GM21528 (cell line): ENCODE measurements around the gene SEMA4A.
"Not testable (repeated sequence)": the region's sequence is repeated elsewhere in the genome, so short reads cannot be mapped to it uniquely, and the experiment has no call there.

Experiments
- ATAC-seq: cut with Tn5 transposase; IDR thresholded peaks from one replicate; pipeline ENCODE4 v1.9.1; 2021; ENCODE audit warnings: mild to moderate bottlenecking, moderate library complexity; ENCODE audit not compliant: unreplicated experiment, low FRiP score

The SEMA4A gene

DNA sequence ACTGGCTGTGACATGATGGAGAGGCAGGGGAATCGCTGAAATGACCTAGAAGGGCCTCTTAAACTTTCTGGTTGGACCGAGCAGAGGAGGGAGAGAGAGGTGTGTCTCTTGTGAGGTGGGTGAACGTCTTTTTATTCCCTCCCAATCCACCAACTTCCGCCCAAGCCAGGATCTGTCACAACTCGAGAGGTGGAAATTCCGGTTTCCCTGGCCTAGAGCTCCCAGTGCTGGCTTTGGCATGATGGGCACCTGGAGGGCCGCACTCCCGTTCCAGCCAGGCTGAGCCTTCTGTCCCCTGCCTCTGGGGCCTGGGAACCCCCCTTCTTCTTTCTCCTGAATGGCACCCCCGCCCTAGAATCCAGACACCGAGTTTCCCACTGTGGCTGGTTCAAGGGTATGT is at the start of gene SEMA4A:
Gene SEMA4A, plus strand, starts transcription at position 224 of the 400 bp plus-strand sequence. CDS start 994 bp downstream, outside the sequence.
- no peak for ATAC-seq

DNA sequence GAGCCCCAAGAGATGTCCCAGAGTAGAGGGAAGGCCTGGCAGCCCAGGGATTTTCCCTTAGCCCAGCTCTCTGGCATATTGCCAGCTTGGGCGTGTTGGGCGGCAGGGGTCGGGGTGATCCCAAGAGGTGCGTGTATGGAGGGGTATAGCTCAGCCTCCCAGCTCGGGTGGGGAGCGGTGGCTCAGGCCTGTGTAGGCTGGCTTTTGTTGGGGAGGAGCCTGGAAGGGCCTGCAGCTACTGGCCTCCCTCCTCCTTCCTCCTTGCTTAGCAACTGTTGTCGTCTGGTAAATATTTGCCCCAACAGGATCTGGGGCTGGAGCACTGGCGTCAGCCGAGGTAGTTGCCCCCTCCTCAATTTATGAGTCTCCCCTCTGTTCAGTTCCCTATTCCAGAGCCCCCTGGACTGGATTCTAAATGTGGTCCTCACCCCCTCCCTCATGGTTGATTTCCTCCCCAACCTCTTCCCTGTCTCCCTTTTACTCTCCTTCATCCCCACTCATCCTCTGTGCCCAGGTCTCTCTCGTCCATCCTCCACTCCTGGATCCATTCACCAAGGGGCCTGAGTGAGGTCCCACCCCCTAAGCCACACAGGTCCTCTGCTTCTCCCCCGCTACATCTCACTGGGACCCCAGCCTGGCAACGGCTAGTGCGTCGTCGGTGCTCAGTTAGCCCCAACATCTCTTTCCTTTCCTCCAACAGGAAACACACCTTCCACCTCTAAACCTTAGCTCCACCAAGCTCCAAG is 49.1 kb upstream of the SEMA4A start:
- no peak for ATAC-seq

DNA sequence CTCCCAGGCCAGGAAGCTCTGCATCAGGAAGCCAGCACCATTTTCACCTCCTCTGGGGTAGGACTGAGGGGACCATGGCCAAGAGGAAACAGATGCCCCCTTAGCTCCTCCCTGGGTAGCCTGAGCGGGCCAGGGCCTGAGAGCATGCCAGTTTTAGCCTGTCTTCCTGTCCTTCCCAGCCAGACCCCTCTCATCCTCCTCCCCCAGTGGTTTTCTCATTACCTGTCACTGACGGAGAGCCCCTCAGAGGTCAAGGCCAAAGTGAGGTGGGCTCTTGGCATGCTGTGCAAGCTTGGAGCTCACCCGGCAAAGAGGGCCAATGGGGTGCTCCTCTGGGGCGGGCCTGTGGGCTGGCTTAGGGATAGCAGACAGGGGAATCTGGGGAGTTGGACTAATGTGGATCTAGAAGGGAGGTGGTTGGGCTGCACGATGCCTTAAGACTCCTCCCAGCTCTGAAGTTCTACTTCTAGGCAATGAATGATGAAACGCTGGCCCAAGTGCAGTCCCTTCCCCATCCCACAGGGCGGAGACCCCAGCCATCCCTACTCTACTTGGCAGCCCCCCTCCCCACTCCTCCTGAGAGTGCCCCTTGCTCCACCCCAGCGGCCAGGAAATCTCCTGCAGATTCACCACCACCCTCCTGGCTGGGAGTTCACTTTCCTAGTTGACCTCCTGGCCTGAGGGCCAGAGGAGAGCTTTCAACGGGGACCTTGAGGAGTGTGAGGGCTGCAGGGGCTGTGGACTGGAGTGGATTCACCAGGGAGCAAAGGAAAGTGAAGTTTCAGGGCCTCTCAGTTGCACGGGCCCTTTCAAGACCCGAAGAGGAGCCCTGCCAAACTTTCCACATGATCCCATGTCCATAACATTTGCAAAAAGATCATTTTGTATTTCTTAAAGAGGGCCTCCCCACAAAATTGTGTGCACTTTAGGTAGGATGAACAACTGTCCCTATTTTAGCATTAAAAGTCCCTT is 48.2 kb upstream of the SEMA4A start:
- no peak for ATAC-seq

DNA sequence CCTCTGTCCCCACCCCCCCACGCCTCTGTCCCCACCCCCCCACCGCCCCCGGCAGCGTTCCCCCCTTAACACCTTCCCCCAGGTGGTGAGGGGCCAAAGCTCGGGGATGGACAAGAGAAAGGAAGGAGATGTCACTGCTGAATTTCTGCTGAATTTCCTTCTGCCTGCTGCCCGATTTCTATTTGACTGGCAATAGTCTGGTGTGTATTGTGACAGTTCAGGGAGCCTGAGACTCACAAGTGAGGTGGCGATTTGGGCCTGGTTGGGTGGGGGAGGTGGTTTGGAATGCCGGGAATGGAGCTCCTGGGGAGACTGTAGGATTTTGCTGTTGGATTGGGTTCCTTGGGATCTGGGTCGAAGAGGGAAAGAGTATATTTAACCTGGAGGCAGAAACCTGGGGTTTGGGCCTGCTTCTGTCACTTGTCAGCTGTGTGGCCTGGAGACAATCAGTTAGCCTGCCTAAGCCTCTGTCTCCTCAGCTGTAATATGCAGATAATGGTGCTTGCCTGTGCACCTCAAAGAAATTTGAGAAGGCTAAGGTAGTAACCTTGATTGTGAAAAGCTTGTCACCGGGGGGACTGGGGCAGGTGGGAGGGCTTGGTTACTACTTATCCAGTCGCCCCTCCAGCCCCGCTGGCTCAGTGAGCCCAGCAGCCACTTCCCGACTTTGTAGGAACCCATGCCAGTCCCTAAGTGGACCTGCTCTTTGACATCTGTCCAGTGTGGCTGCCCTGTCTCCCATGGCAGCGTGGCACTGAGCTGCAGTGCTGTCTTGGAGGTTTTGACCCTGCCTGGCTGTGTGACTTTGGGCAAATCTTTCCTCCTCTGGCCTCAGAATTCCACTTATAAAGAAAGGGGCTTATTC is 46.5 kb upstream of the SEMA4A start:
- ATAC-seq = no peak

DNA sequence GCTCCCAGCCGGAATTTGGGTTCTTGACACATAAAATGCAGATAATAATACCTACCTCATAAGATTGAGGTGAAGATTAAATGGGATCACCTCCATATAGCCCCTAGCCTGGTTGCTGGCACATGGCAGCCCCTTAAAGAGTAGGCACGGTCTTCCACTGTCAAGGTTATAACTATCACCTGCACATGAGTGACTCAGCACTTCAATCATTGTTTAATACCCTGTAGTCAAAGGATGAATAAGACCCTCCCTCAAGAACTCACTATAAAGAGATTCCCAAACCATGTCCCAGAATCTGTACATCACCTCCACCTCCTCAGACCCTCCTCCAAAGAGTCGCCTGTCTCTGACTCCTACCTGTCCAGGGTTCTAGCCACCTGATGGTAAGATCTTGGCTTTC is 45.3 kb upstream of the SEMA4A start:
- no peak for ATAC-seq

DNA sequence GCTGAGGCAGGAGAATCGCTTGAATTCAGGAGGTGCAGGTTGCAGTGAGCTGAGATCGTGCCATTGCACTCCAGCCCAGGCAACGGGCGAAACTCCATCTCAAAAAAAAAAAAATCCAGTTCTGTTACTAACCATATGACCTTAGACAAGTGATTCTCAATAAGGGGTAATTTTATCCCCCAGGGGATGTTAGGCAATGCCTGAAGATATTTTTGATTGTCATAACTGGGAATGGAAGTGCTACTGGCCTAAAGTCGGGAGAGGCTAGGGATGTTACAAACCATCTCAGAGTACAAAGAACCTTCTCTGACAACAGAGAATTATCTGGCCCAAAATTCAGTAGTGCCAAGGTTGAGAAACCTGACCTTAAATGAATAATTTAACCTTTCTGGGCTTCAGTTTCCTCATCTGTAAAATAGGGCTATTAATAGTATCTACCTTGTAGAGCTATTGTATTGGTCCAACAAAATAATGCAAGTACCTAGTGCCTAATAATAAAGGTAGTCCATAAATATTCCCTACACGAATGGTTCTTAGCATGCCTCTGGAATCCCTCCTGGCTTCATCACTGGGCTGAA is 44.6 kb upstream of the SEMA4A start:
- no peak for ATAC-seq

DNA sequence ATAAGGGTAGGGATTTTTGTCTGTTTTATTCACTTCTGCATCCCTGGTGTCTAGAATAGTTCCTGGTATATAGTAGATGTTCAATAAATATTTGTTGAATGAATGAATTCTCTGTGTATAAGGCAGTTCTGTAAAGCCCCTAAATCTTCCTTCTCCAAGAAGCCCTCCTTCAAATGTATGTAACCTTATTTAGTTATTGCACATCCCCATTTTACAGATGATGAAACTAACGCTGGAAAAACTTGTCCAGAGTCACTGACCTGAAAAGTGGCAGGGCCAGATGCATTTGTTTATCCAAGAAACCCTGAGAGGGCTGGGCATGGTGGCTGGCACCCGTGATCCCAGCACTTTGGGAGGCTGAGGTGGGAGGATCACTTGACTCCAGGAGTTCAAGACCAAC is 43.1 kb upstream of the SEMA4A start:
- ATAC-seq = no peak

DNA sequence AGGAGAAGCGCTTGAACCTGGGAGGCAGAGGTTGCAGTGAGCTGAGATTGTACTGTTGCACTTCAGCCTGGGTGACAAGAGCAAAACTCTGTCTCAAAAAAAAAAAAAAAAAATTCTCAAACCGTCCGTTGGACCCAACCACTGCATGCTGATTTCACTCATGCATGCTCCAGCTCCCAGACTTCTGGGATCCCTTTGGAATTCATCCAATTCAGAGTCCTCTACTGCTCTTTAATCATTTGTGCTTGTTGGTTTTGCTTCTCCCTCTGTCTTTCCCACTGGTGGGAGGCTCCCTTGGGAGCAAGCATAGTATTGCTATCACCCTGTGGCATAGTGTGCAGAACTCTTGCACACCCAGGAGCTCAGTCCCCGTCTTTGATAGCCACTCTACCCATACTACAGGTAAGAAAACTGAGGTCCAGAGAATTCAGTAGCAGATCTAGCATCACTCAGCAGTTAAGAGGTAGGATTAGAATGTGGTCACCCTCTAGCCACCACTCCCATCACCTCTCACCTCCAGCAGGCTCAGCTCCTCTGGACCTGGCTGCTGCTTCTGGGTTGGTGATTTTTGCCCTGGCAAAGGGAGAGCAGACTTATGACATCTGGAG is 41.9 kb upstream of the SEMA4A start:
- ATAC-seq = no peak

DNA sequence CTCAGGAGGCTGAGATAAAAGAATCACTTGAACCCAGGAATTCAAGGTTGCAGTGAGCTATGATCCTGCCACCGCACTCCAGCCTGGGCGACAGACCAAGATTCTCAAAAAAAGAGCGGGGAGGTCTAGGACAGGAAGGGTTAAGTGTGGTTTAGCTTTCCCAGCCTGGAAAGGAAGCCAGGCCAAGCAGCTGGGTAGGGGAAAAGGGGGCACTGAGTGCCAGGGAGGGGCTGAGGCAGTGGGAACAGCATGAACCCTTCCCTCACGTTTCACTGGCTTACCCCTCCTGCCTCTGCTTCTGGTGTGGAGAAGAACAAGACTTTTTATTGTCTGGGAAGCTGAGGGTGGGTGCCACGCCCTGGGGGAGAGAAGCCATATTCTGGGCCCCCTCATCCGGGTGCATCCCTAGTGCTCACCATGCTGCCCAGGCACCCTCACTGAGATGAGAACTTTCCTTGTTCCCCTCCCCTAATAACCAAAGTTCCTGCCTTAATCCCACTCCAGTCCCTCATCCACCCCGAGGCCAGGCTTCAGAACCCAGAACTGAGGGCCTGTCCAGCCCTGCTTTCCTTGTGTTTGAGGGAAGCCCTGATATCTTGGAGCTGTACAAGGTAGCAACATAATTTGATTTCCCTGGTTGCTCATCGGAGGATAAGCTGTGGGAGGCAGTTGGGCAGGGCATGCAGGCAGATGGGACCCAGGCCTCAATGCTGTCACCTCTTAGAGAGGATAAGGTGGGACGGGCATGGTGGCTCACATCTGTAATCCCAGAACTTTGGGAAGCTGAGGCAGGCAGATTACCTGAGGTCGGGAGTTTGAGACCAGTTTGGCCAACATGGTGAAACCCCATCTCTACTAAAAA is 40.9 kb upstream of the SEMA4A start:
- ATAC-seq = no peak

DNA sequence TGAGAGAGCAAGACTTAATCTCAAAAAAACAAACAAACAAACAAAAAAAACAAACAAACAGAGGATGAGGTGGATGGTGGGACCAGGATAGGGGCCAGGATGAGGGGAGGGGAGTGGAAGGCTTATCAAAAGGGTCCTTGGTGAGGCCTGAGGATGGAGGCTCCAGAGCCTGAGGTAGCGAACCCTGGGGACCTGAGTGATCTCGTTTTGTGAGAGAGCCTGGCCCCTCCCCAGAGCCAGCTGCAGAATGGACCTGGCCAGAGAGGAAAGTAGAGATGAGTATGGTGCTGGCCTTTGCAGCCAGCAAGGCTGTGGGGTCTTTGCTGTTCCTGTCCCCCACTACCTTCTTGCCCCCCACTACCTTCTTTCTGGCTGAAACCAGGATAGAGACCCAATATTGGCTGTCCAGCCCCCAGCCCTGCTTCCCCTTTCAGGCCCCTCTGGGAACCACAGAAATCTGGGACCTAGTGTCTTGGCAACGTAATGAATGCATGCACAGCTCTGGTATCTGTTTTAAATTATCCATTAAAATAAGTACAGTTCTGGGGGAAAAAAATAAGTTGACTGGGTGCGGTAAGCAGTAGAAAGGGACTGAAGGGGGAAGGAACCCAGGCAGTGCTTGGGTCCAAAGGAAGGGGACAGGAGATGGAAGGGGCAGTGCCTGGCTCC is 40.0 kb upstream of the SEMA4A start:
- ATAC-seq = no peak

DNA sequence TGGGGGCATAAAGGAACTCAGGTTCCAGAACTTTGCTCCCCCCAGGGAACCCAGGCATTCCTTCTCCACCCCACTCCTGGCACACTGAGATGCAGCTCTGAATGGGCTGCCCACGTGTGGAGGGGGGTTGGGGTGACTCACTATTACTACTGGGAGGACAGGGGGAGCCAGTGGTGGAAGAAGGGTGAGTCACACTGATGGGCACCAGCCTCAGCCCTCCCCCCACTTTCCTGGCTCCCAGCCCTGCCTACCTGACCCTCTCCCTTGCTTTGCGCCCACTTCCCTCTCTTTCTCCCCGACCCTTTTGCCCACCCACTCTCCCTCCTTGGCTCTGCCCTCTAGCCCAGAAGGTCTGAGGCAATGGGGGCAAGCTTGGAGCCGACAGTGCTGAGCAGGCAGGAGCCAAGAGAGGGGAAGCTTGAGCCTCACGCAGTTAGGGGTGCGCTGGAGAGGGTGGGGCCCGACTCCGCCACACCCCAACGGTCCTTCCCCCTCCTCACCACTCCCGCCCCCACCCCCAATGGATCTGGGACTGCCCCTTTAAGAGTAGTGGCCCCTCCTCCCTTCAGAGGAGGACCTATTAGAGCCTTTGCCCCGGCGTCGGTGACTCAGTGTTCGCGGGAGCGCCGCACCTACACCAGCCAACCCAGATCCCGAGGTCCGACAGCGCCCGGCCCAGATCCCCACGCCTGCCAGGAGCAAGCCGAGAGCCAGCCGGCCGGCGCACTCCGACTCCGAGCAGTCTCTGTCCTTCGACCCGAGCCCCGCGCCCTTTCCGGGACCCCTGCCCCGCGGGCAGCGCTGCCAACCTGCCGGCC is 39.1 kb upstream of the SEMA4A start, which contains the start of gene LMNA:
Gene LMNA, plus strand, starts transcription at position 611 of the 818 bp plus-strand sequence. CDS start 208 bp downstream, outside the sequence.
- ATAC-seq = peak; percentile 60

DNA sequence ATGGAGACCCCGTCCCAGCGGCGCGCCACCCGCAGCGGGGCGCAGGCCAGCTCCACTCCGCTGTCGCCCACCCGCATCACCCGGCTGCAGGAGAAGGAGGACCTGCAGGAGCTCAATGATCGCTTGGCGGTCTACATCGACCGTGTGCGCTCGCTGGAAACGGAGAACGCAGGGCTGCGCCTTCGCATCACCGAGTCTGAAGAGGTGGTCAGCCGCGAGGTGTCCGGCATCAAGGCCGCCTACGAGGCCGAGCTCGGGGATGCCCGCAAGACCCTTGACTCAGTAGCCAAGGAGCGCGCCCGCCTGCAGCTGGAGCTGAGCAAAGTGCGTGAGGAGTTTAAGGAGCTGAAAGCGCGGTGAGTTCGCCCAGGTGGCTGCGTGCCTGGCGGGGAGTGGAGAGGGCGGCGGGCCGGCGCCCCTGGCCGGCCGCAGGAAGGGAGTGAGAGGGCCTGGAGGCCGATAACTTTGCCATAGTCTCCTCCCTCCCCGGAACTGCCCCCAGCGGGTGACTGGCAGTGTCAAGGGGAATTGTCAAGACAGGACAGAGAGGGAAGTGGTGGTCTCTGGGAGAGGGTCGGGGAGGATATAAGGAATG is 38.4 kb upstream of the SEMA4A start:
- no peak for ATAC-seq

DNA sequence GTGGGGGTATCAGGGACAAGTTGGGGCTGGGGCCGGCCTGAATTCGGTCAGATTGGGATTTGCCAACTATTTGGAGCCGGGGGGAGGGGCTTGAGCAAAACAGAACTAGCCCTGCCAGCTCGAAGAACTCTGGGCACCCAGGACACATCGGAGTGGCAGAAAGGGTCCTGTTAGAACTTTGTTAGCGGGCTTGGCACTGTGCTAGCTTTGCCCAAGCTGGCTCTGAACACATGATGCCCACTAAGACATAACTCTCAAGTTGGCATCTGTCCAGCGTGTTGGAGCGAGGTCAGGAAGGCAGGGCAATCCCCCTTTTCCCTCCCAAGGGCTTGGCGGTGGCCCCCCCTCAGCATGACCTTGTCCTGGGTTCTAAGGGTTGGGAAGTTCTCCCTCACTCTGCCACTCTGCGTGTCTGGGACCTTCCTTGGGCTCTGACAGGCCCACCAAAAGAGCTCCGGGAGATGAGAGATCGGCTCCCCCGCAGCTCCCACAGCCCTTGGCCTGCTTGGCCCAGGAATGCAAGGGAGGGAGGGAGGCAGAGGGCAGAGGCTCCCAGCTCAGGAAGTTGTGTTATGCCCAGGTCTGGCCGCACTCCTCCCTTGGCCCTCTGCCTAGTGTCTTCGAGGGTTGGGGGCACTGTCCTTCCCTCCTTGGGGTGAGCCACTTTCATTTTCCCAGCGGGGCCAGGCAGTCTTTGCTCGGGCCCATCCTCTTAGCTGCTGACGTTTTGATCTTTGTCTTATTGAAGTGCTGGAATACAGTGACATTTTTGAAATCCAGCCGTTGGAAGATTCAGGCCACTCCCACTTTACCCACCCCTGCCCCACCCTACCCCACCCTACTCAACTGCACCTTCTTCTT is 37.6 kb upstream of the SEMA4A start:
- no peak for ATAC-seq

DNA sequence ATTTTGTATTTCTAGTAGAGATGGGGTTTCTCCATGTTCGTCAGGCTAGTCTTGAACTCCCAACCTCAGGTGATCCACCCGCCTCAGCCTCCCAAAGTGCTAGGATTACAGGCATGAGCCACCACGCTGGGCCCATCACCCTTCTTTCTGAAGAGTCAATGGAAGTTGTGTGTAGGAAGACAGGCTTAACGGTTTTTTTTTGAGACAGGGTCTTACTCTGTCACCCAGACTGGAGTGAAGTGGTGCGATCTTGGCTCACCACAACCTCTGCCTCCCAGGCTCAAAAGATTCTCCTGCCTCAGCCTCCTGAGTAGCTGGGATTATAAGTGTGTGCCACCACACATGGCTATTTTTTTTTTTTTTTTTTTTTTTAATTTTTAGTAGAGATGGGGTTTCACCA is 36.7 kb upstream of the SEMA4A start:
- not testable (repeated sequence) for ATAC-seq

DNA sequence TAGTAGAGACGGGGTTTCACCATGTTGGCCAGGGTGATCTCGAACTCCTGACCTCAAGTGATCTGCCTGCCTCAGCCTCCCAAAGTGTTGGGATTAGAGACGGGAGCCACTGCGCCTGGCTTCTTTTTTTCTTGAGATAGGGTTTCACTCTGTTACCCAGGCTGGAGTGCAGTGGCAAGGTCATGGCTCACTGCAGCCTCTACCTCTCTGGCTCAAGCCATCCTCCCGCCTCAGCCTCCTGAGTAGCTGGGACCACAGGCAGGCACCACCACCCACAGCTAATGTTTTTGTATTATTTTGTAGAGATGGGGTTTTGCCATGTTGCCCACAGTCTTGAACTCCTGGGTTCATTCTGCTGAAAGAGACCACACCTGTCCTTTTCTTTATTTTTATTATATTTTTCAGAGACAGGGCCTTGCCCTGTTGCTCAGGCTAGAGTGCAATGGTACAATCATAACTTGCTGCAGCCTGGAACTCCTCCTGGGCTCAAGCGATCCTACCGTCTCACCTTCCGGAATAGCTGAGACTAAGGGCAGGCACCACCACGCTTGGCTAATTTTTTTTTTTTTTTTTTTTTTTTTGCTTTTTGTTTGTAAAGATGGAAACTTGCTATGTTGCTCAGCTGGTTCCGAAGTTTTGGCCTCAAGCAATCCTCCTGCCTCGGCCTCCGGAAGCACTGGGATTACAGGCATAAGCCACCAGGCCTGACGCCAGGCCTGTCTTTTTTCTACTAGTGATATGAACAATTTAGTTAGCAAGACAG is 35.8 kb upstream of the SEMA4A start:
- no peak for ATAC-seq
